ENCODE data around the gene SLAMF8.

The SLAMF8 gene

DNA sequence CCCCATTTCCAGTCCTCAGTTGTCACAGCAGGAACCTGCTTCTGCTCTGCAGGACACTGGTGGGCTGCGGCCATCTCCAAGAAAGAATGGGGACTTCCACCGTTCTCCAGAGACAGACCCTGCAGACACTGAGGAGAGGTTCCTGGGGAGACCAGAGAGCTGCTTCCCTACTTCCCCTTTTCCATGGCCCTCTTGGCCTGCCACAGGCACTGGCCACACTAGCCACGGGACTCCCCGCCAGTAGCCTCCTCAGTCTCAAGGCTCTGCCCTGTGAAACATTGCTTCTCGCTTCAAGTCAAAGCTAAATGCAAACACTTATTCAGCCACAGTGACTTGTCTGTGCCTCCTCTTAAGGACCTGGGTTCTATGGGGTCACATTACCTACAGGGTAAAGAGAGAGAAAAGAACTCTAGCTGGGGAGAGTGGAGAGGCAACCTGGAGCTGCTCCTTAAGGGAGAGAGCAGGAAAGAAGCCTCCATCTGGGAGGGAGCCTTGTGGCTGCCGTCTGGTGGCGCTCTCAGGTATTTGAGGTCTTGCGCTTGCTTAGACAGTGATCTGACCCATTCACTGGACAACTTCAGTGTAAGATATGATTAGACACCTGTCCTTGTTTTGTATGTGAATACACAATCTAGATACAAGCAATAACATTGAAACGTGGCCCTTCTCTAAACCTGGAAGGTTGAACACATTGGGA, 5.4 kb upstream of the SLAMF8 start:
- DNase-seq, result peak in 1 of 3 experiments; percentile 64

DNA sequence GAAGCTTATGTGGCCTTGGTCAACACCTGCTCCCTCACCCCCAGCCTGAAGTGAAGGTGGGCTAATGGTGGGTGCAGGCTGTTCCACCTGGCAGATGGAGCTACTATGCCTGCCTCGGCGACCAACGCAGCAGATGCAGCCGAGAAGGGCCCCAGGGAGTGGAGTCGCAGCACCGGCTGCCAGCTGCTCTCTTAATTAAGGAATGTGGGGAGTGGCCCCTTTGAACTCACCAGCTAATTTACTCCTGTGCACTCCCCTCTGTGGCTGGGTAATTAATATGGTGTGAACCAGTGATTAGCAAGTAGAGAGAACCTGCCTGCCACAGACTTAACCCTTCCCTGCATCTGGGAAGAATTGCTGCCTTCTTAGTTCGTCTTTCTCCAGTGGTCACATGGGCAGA, 3.3 kb upstream of the SLAMF8 start:
- DNase-seq, result peak; percentile 72 to 97 (median 80)

DNA sequence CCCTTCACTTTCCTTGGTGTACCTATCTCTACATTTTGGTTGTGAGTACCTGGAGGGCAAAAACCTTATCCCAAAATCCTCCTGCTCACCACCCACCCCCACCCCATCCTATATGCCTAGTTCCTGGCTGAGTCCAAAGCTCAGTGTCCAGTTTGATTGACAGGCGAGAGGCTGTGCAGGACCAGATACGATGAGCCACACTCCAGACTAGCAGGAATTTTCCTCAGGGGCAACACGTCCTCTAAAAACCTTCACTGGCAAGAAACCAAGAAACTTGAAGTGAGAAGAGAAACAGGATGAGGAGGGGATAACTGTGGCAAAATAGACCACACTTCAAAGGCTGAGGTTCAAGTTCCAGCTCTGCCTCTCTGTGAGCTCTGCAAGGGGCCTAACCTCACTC, 1.1 kb upstream of the SLAMF8 start:
- no peak for DNase-seq

DNA sequence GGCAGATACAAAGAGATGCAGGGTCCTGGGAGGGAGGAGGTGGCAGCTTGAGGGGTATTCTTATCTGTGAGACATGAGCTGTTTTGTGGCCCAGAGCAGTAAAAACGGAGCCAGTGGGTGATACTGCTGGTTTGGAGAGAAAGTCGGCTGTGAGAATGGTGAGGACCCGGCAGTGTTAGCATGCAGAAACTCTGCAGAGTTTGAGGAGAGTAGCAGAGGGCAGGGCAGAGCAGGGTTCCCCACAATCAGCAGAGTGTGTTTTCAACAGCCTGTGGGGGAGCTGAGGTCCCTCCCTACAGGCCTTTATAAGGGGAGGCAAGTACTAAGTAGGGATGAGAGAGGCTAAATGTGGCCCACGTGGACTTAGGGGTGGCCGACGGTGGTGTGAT, 423 bp downstream of the SLAMF8 start:
- DNase-seq, result no peak

DNA sequence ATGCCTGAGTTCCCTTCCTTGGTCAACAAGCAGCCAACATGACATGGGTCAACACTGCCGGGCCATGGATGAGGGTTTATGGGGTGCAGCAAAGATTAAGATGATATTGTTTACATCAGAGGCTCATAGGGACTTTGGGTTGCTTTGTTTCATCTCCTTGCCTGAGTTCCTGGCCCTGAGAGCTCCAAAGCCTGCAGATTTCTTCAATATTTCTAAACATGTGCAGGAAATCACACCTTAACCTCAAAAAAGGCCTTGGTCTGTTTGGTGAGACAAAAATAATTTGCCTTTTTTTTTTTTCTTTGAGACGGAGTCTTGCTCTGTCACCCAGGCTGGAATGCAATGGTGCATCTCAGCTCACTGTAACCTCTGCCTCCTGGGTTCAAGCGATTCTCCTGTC, 876 bp downstream of the SLAMF8 start:
- no peak for DNase-seq

DNA sequence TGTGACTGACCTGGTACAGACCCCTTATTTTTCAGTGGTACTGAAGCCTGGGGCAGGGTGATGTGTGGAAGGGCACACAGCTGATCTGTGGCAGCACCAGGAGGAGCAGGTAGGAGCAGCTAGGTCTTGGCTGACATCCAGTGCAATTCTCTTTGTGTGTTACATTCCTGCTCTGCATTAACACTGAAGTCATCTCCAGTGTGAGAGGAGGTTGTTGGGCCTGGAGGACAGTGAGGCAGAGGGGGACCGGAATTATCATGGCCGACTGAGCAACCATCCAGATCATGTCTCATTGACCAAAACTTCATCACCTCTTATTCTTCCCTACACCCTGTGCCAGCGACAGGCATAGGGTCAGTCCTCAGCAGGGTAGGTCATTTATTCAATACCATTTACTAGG, 1.5 kb downstream of the SLAMF8 start:
- no peak for DNase-seq

DNA sequence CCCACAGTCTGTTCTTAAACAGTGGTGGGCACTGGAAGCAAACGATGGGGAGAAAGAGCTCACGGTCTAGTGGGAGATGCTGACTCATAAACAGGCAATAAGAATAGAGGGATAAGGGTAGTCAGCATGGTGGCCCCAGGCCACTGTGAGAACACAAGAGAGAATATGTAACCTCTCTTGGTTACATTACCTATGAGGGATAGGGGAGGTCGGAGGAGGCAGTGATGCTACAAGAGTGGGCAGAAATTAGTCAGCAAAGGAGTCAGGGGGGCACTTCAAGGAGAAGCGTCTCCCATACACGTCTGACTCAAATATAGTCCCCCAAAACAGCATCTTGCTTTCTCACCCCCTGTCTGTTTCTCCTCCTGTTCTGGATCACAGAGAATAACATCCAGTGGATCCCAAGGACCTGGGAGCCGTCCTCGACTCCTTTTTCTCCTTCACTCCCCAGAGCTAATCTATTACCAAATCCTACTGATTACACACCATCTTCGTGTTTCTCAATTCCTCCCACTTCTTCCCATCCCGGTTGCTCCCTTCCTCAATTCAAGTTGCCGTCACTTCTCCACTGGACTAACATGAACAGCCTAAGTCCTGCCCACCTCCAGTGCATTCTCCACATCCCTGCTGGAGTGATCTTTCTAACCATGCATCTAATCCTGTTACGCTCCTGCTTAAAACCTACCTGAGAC, 2.1 kb downstream of the SLAMF8 start:
- no peak for DNase-seq

DNA sequence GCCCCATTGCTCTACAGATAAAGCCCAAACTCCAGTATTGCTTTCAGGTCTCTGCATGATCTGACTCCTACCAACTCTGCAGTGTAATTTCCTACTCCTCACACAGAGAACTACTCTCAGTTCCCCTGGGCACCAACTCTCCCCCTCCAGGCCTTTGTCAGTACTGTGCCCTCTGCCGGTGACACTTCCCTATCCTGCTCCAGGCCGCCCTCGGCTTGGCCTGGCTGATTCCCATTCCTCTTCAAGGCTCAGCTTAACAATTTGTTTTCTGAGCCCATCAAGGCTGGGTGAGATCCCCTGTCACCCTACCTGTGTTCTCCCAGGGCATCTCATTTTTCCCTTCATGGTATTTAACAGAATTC, 2.6 kb downstream of the SLAMF8 start:
- DNase-seq, result peak in 1 of 3 experiments; percentile 63

DNA sequence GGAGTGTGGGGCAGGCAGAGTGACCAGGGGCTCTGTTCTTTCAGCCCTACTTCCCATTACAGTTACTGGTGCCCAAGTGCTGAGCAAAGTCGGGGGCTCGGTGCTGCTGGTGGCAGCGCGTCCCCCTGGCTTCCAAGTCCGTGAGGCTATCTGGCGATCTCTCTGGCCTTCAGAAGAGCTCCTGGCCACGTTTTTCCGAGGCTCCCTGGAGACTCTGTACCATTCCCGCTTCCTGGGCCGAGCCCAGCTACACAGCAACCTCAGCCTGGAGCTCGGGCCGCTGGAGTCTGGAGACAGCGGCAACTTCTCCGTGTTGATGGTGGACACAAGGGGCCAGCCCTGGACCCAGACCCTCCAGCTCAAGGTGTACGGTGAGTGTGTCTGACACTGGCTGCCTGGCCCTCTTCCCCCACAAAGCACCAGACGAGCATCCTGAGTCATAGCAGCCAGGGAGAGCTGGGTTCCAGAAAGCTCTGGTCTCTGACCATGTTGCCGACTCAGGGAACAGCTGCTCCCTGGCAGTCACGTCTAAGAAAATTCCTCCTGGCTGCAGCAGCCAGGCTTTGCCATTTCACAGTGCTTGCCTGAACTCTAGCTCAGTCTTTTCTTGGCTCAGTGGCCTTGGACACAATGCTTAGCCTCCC, 3.3 kb downstream of the SLAMF8 start:
- no peak for DNase-seq

DNA sequence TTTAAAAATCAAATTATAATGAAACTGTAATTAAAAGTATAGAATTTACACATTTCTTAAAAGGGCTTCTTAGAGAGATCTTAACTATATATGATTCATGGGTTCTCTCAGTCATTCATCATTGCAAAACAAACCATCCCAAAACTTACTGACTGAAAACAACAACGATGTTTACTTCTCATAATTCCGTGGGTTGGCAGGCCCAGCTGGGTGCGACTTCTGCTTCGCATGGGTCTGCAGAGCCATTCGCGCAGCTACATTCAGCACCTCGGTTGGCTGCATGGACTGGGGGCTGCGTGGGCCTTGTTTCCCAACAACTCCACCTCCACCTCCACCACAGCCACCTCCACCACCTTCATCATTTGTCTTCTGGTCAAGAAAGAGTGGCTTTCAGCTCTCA, 4.0 kb downstream of the SLAMF8 start:
- no peak for DNase-seq

DNA sequence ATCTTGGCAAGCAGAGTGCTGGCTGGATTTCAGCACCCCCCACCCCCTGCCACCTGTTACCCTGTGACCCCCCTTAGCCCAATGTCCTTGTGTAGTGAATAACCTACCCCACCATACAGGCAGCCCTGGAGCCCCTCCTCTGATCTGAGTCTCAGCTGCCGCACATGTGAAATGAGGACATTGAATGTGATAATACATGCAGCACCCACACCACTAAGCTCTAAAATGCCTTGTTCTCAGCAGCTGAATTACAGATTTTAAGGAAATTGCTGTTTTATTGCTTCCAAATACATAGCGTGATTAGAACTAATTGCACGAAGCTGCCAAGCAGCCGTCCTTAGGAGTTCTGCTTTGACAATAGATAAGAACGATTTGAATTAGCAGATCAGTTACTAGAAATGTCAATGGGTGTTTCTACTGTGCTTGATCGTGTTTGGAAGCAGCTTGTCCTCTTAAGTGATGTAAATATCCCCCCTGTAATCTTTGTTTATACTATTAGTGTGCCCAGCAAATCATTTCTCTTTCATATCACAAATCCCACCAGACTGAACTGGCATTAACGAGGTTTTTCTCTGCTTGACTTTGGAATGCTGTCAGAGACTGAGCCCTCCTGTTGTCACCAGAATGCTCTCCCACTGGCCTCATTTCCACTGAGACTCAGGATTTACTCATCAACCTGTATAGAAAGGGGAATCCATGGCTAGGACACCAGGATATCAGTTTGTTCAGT, 4.9 kb downstream of the SLAMF8 start:
- DNase-seq, result peak in 2 of 3 experiments; percentile 23 to 68

DNA sequence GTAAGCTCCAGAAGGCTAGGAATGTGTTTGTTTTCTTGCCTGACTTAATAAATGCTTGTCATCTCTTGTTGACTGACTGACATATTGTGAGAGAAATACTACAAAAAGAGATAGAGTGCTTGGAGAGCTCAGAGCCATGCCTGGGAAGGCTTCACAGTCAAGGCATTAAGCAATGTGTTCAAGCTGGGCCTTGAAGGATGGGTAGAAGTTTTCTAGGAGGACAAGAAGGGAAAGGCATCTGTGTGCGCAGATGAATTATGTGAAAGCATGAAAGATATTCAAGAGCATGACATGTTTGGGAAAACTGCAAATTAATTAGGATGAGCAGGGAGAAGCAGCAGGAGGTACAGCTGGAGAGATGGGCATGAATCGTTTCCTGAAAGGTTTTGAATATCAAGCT, 5.6 kb downstream of the SLAMF8 start:
- no peak for DNase-seq

DNA sequence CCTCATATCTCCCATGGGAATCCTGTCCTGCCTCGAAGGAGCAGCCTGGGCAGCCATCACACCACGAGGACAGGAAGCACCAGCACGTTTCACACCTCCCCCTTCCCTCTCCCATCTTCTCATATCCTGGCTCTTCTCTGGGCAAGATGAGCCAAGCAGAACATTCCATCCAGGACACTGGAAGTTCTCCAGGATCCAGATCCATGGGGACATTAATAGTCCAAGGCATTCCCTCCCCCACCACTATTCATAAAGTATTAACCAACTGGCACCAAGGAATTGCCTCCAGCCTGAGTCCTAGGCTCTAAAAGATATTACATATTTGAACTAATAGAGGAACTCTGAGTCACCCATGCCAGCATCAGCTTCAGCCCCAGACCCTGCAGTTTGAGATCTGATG, 8.7 kb downstream of the SLAMF8 start:
- no peak for DNase-seq

DNA sequence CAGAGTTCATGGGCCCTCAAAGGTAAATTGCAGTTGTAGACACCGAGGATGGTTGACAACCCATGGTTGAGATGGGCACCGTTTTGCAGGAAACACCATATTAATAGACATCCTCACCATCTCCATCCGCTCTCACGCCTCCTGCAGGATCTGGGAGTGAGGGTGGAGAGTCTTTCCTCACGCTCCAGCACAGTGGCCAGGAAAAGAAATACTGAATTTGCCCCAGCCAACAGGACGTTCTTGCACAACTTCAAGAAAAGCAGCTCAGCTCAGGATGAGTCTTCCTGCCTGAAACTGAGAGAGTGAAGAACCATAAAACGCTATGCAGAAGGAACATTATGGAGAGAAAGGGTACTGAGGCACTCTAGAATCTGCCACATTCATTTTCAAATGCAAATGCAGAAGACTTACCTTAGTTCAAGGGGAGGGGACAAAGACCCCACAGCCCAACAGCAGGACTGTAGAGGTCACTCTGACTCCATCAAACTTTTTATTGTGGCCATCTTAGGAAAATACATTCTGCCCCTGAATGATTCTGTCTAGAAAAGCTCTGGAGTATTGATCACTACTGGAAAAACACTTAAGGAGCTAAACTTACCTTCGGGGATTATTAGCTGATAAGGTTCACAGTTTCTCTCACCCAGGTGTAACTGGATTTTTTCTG, 9.3 kb downstream of the SLAMF8 start:
- DNase-seq, result no peak

DNA sequence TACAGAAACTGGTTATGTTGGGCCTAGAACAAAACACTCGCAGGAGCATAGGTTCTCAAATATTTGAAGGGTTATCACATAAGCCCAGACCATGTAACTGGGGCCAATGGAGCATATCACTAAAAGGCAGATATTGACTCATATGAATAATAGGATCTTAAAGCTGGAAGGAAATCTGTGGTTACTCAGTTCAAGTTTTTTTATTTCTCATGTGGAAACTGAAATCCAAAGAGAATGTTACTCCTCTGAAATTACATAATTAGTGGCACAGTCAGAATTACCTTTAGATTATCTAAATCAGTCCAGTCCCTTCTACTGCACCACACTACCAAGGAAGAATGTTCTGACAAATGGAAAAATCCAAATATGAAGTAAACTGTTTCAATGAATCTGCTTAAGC, 12.0 kb downstream of the SLAMF8 start:
- DNase-seq, result no peak

DNA sequence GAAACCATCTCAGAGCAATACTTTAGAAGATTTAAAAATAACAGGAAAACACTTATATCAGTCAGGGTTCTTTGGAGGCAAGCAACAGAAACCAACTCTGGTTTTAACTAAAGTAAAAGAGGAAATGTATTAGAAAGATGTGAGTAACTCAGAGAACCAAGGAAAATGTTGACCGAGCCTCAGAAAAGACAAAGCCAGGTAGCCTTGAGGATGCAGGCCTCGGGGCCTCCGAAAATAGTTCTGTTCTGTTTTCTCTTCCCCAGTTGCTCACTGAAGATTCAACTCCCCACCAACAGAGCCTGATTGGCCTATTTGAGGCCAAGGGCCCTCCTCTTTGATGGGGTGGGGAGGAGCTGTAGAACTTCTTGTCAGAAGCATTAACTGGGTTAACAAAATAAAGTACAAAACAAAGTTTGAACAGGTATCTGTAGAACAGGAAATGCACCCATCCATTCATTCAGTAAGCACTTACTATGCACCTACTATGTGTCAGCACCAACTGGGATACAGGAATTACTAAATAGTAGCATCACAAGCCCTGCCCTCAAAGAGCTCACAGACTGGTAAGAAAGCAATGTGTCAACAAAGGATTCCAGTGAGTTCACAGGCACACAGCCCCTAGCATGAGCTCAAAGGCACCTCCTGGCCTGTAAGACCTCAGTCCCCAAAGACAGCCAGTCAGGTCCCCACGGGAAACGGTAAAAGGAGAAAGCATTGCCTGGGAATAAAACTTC, 12.6 kb downstream of the SLAMF8 start:
- no peak for DNase-seq

DNA sequence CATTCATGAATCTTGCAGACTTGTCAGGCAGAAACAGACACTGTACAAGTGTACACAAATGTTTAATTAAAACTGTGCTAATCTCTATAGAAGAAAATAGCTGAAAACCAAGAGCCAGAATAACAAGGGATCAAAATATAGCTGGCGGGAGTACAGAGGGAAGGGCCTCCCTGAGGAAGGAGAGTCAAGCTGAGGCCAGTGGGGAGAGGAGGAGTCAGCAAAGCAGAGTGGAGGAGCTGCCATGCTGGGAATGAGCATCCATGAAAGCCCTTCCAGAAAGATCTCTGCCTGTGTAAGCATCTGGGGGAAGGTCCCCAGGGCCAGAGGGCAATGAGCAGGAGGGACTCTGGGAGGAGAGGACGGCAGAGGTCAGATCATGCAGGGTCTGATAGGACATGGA, 15.1 kb downstream of the SLAMF8 start:
- no peak for DNase-seq

DNA sequence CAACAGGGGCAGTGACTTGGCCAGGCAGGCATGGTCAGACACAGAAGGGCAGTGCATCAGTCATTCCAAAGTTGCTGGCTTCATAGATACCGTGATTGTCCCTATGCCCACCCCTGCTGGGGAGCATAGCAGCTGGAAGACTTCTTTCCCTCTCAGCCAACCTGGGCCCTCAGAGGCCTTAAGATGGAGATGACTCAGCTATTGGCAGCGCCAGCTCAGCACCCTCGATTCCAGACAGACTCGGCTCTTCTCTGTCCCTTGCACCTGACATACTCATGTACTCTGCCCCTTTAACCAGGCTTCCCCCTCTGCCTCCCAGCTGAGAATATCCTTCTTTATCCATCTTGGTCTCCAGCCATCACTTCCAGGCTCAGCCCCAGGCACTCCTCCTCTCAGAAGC, 16.8 kb downstream of the SLAMF8 start:
- DNase-seq, result no peak

DNA sequence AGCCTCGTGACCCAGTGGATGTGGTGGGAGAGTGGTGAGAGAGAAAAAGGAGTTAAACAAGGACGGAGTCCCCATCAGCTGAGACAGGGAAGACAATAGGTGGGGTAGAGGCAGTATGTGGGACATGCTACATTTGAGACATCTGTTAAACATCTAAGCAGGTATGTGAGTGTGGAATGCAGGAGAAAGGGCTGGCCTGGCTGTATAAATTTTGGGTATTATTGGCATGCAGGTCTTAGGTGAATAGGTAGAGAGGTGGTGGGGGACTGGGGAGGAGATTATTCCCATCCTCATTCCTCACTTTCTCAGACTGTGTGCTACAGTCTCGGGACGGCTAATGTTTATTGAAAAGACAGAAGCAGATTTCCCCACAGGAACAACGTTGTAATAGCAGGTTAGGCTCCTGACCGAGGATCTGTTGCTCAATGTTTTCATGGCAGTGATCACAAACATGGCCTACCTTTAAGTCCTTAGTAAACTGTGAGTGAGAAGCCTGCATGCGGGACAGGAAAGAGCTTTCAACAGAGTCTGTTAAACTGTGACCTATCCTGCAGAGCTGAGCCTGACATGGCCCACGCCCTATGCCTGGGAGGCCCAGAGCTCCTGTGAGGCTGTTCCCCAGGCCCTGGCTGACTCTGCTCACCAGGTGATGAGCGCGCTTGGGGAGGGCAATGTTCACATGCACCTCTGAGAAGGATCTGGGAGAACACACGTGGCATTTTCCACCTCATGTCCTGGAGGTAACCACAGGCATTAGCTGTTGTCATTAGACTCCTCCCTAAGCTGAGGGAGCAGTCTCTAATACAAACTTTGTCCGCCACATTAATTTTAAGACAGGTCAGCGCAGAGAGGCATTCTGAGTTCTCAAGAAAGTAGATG, 19.3 kb downstream of the SLAMF8 start:
- no peak for DNase-seq

DNA sequence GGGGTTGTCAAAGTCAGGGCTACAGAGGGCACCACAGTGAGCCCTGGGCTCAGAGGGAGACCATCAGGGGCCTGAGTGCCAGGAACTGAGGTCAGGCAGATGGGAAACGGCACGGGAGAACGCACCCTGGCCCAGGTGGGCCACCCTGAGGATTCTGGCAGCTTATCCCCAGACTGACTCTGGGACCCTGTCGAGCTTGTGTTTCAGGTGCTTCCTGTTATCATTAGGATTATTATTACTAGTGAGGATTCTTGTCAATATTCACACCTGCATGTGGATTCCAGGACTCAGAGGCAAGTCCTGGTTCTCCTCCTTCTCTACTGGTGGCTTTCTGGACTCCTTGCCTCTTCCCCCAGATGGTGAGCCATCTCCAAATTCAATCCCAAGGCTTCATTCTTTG, 20.6 kb downstream of the SLAMF8 start:
- DNase-seq, result no peak

DNA sequence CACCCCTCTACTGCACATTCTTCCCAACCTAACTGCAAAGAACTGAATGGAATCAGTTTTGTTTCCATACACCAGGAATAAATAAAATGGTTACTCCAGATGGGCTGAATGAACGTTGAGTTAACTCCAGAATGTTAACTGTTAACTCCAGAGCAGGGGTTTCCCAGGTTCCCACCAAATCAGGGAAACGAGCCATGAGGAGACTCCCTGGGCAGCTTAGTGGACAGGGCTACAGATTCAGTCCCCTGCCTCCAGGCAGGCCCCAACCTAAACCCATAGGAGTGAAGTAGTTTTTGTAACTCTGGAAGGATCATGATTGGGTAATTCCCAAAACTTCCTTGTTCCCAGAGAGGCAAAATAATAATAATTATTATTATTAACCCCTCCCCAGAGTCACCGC, 21.7 kb downstream of the SLAMF8 start:
- DNase-seq, result no peak
